ENCODE data around the gene ABCC12. TPM values are rescaled to one million over a fixed set of nuclear protein-coding genes. Genes with fewer than 3 reads are reported as not detected.

The ABCC12 gene
- total RNA-seq, 1 experiment from 2014 or later = not detected

- DNase-seq (ENCODE audit: low spot score) (no peak), ATAC-seq (no peak)
- ChIA-PET POLR2A (no interaction called here), CTCF (interaction anchor here (1.0 kb wide), 1 partner anchor 980 kb away, joined by 3 read pairs; no protein-coding TSS in a partner anchor)
- H3K27ac Mint-ChIP-seq = no peak overlapping the region
- no peaks in the 10 kb centered on the region for H3K27me3 Mint-ChIP-seq (ENCODE audit: low read depth)
- H3K36me3 Mint-ChIP-seq = no peaks in the 10 kb centered on the region
- peaks cover 3% of the 10 kb centered on the region for H3K4me1 Mint-ChIP-seq
- no peaks in the 10 kb centered on the region for H3K9me3 Mint-ChIP-seq
- TF ChIP-seq ZNF425 (CRISPR knock-in tag; conservative IDR thresholded peaks at IDR 0.05) = no peak
- TF ChIP-seq ATF1 (CRISPR knock-in tag; IDR thresholded peaks at IDR 0.05) = no peak
- no peak for TF ChIP-seq CTCF (IDR thresholded peaks at IDR 0.05)
- TF ChIP-seq SMAD3 (CRISPR knock-in tag; IDR thresholded peaks at IDR 0.05; ENCODE audit: borderline replicate concordance) = no peak
- no peak for TF ChIP-seq HMGA2 (CRISPR knock-in tag; IDR thresholded peaks at IDR 0.05)
- no peak for TF ChIP-seq GABPB1 (CRISPR knock-in tag; IDR thresholded peaks at IDR 0.05)
- no peak for TF ChIP-seq PRDM15 (CRISPR knock-in tag; IDR thresholded peaks at IDR 0.05)
- no peak for TF ChIP-seq STAT6 (CRISPR knock-in tag; conservative IDR thresholded peaks at IDR 0.05; ENCODE audit: low read depth)
- no peak for TF ChIP-seq ZNF317 (CRISPR knock-in tag; IDR thresholded peaks at IDR 0.05; ENCODE audit: borderline replicate concordance, low read depth)
- TF ChIP-seq AR (CRISPR knock-in tag; IDR thresholded peaks at IDR 0.05) = no peak
- TF ChIP-seq ZNF671 (CRISPR knock-in tag; IDR thresholded peaks at IDR 0.05) = no peak
- TF ChIP-seq ATF2 (CRISPR knock-in tag; IDR thresholded peaks at IDR 0.05; ENCODE audit: borderline replicate concordance, low read depth) = no peak
- TF ChIP-seq CDX4 (CRISPR knock-in tag; IDR thresholded peaks at IDR 0.05; ENCODE audit: borderline replicate concordance) = no peak
- no peak for TF ChIP-seq ZNF219 (CRISPR knock-in tag; IDR thresholded peaks at IDR 0.05; ENCODE audit: borderline replicate concordance)
- no peak for TF ChIP-seq NR3C1 (CRISPR knock-in tag; conservative IDR thresholded peaks at IDR 0.05; ENCODE audit: low read depth)
- no peak for TF ChIP-seq OVOL2 (CRISPR knock-in tag; IDR thresholded peaks at IDR 0.05; ENCODE audit: borderline replicate concordance)
- TF ChIP-seq ATF3 (CRISPR knock-in tag; conservative IDR thresholded peaks at IDR 0.05) = no peak
- TF ChIP-seq GTF2I (CRISPR knock-in tag; conservative IDR thresholded peaks at IDR 0.05) = no peak
- no peak overlapping the region for H3K4me3 Mint-ChIP-seq
Measured at GRCh38 chr16:48121276-48121675, 34.5 kb downstream of the ABCC12 start.
